ENCODE results near the gene KRT6B. TPM values are rescaled to one million over a fixed set of nuclear protein-coding genes. Genes with fewer than 3 reads are reported as not detected.

The KRT6B gene
- total RNA-seq, 1 donor, result not detected

DNA sequence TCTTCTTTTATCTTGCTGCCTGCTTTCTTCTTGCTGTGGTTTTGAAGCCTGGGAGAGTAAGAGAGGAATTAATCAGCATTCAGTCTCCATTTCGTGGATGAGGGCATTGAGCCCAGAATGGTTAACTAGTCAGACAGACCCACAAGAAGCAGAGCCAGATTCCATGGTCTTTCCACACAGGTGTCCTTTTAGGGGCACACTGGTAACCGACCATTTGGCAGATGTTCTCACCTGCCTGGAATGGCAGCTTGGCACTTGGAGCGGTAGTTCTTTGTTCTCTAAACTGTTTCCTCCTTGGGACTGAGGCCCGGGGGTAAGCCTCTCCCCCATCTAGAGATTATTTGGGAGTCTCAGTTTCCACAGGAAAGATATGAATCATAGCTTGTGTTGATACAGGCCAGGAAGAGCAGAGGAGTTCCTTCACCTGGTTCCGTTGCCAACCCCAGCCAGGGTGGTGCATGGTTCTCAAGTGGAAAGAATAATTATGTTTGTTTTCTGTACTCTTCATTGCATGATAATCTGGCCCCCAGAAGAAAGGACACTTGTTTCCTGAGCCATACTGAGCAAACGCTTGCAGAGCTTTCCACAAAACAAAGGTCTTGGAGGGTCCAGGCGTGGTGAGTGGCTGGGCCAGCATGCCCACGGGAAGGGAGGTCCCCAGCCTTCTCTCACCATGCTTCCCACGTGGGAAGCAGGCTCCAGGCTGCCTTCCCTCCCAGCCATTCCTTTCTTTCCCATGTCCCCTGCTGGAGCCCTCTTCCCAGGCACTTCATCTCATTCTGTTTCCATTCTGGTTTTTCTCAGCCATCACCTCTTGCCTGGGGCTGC, 15.7 kb downstream of the KRT6B start:
- no peak for TF ChIP-seq CTCF (IDR thresholded peaks at IDR 0.05; ENCODE audit: insufficient read depth, low read length)
- no peak overlapping the region for H3K4me3 ChIP-seq (ENCODE audit: low read depth, low read length)
- peak; percentile 27 for DNase-seq (ENCODE audit: low read depth)

DNA sequence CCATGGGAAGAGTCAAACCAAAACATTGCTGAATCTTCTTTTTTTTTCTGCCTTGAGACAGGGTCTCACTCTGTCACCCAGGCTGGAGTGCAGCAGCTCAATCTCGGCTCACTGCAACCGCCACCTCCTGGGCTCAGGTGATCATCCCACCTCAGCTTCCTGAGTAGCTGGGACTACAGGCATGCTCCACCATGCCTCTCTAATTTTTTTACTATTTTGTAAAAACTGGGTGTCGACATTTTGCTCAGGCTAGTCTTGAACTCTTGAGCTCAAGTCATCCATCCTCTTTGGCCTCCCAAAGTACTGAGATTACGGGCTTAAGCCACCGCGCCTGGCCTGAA, 16.3 kb downstream of the KRT6B start:
- no peak overlapping the region for H3K4me3 ChIP-seq (ENCODE audit: low read depth, low read length)
- no peak for TF ChIP-seq CTCF (IDR thresholded peaks at IDR 0.05; ENCODE audit: insufficient read depth, low read length)
- DNase-seq (ENCODE audit: low read depth), result no peak

DNA sequence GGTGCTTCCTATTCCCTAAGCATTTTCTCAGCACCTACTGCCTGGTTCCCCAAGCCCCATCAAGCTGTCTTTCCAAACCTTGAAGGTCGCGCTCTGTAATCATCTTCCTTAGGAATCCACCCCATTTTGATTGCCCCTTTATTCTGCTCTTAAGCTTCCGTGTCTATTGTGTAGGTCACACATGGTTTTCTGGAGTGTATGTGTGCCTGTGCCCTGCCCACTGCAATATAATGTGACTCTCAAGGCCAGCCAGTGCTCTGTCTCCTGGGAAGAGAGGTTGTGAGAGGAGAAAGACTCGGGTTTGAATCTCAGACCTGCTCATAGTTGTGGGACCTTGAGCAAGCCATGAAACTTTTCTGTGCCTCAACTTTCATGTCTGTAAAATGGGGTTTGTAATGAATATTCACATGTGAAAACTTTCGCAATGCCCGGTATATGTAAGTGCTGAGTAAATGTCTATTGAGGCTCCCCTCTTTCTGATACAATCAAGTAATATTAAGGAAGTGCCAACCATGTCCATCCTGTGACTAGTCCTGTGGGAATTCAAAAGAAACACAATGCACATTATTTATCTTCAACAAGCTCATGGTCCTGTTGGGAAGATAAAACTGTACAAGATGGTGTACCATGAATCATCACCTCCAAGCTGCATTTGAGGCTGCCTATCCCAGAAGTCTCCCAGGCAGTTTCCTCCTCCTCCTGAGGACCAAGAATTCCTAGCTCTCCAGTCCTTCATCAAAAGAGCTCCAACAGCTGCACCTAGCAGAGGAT, 17.0 kb downstream of the KRT6B start:
- H3K4me3 ChIP-seq (ENCODE audit: low read depth, low read length), result no peak overlapping the region
- no peak for TF ChIP-seq CTCF (IDR thresholded peaks at IDR 0.05; ENCODE audit: insufficient read depth, low read length)
- no peak for DNase-seq (ENCODE audit: low read depth)

- no peak within 1 kb of the TSS for H3K4me3 ChIP-seq (ENCODE audit: low read depth, low read length)
- no peak for DNase-seq (ENCODE audit: low read depth)
- TF ChIP-seq CTCF (IDR thresholded peaks at IDR 0.05; ENCODE audit: insufficient read depth, low read length), result no peak
Measured at GRCh38 chr12:52434081-52434733, 17.7 kb downstream of the KRT6B start, which contains the start of gene KRT75. Gene KRT75, minus strand, starts transcription at chr12:52434371. Its CDS starts 67 bp downstream, at chr12:52434304.

GRCh38 chr12:52433501-52434080, 18.4 kb downstream of the KRT6B start:
- DNase-seq (ENCODE audit: low read depth), result no peak
- H3K4me3 ChIP-seq (ENCODE audit: low read depth, low read length), result no peak overlapping the region
- no peak for TF ChIP-seq CTCF (IDR thresholded peaks at IDR 0.05; ENCODE audit: insufficient read depth, low read length)

GRCh38 chr12:52432559-52433207, 19.3 kb downstream of the KRT6B start:
- no peak for TF ChIP-seq CTCF (IDR thresholded peaks at IDR 0.05; ENCODE audit: insufficient read depth, low read length)
- no peak for DNase-seq (ENCODE audit: low read depth)
- H3K4me3 ChIP-seq (ENCODE audit: low read depth, low read length), result no peak overlapping the region
